Measurements from ENCODE around the gene FOXK2.

DNA sequence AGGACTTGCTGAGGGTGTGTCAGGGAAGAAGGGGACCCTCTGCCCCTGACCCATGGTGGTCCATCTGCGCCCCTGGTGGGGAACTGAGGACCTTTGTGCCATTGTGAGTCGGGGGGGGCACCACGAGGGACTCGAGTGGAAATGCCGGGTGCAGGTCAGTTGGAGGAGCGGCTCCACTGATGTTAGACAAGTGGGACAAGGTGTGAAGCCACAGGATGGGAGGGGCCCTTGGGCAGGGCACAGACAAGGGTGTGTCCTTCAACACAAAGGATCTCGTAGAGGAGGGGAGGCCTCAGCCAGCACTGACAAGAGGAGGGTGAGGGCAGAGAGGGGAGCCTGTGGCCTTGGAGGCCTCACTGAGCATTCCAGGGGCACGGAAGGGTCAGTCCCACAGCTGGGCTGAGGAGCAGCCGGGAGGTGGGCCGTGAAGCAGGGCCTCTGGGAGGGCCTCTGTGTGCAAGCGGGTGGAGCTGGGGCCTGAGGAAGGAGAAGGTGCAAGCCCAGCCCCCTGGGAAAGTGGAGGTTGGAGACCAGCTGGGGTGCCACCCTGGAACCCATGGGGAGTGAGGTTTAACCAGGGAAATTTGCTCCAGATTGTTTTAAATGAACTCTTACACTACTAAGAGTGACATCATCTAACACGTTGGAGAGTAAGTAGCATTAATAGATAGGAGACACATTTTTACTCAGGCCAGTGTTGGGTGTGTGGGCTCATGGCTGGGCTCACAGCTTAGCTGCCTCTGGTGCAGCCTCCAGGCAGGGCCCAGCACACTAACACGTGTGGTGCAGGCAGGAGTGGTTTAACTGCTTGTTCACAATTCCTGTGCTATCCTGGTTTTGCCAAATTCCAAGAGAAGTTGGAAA is 33.1 kb upstream of the FOXK2 start:
- TF ChIP-seq, protein P1, sequence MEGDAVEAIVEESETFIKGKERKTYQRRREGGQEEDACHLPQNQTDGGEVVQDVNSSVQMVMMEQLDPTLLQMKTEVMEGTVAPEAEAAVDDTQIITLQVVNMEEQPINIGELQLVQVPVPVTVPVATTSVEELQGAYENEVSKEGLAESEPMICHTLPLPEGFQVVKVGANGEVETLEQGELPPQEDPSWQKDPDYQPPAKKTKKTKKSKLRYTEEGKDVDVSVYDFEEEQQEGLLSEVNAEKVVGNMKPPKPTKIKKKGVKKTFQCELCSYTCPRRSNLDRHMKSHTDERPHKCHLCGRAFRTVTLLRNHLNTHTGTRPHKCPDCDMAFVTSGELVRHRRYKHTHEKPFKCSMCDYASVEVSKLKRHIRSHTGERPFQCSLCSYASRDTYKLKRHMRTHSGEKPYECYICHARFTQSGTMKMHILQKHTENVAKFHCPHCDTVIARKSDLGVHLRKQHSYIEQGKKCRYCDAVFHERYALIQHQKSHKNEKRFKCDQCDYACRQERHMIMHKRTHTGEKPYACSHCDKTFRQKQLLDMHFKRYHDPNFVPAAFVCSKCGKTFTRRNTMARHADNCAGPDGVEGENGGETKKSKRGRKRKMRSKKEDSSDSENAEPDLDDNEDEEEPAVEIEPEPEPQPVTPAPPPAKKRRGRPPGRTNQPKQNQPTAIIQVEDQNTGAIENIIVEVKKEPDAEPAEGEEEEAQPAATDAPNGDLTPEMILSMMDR (IDR thresholded peaks at IDR 0.05), result no peak
- no peak for TF ChIP-seq POLR2A (IDR thresholded peaks at IDR 0.05)
